Measurements from ENCODE around the gene TMEM163.

GRCh38 chr2:134553657-134554056, 165.1 kb downstream of the TMEM163 start:
- TF ChIP-seq, protein P1, sequence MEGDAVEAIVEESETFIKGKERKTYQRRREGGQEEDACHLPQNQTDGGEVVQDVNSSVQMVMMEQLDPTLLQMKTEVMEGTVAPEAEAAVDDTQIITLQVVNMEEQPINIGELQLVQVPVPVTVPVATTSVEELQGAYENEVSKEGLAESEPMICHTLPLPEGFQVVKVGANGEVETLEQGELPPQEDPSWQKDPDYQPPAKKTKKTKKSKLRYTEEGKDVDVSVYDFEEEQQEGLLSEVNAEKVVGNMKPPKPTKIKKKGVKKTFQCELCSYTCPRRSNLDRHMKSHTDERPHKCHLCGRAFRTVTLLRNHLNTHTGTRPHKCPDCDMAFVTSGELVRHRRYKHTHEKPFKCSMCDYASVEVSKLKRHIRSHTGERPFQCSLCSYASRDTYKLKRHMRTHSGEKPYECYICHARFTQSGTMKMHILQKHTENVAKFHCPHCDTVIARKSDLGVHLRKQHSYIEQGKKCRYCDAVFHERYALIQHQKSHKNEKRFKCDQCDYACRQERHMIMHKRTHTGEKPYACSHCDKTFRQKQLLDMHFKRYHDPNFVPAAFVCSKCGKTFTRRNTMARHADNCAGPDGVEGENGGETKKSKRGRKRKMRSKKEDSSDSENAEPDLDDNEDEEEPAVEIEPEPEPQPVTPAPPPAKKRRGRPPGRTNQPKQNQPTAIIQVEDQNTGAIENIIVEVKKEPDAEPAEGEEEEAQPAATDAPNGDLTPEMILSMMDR (tag by site-specific recombination; IDR thresholded peaks at IDR 0.05), result no peak
- TF ChIP-seq ZNF768 (tag by site-specific recombination; IDR thresholded peaks at IDR 0.05), result no peak
- TF ChIP-seq OVOL3 (tag by site-specific recombination; IDR thresholded peaks at IDR 0.05), result no peak
- no peak for TF ChIP-seq ZNF404 (tag by site-specific recombination; IDR thresholded peaks at IDR 0.05)
